ENCODE data around the gene LIN28B.

- TF ChIP-seq ZNF830 (tag by site-specific recombination; IDR thresholded peaks at IDR 0.05; ENCODE audit: low read depth), result no peak
- TF ChIP-seq ZNF274 (IDR thresholded peaks at IDR 0.05; ENCODE audit: low read length), result no peak
- TF ChIP-seq ZNF274 (tag by site-specific recombination; IDR thresholded peaks at IDR 0.05; ENCODE audit: borderline replicate concordance), result no peak
- TF ChIP-seq, protein P1, sequence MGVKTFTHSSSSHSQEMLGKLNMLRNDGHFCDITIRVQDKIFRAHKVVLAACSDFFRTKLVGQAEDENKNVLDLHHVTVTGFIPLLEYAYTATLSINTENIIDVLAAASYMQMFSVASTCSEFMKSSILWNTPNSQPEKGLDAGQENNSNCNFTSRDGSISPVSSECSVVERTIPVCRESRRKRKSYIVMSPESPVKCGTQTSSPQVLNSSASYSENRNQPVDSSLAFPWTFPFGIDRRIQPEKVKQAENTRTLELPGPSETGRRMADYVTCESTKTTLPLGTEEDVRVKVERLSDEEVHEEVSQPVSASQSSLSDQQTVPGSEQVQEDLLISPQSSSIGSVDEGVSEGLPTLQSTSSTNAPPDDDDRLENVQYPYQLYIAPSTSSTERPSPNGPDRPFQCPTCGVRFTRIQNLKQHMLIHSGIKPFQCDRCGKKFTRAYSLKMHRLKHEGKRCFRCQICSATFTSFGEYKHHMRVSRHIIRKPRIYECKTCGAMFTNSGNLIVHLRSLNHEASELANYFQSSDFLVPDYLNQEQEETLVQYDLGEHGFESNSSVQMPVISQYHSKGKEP (tag by site-specific recombination; IDR thresholded peaks at IDR 0.05), result no peak
- TF ChIP-seq ZNF335 (tag by site-specific recombination; conservative IDR thresholded peaks at IDR 0.05), result no peak
- no peak for TF ChIP-seq ZNF391 (tag by site-specific recombination; IDR thresholded peaks at IDR 0.05; ENCODE audit: borderline replicate concordance, low read depth)
- TF ChIP-seq YY2 (tag by site-specific recombination; IDR thresholded peaks at IDR 0.05), result no peak
These were observed 150.3 kb downstream of the LIN28B start for GRCh38 chr6:105107207-105107606.

Measured in HEK293 (cell line).